Measurements from ENCODE around the gene TIMM44. TPM values are rescaled to one million over a fixed set of nuclear protein-coding genes. Genes with fewer than 3 reads are reported as not detected.
A peak's percentile ranks its signal among the peaks of the same experiment; 100 is the strongest.

TIMM44 gene
- polyA plus RNA-seq (2012; ENCODE audit: low read depth, missing spikeins) = 40.8 TPM

- DNase-seq (ENCODE audit: insufficient read length, low spot score) = peak; percentile 95
- TF ChIP-seq POLR2AphosphoS5 (IDR thresholded peaks at IDR 0.05; ENCODE audit: low read depth, low read length) (peak; percentile 91), SPI1 (IDR thresholded peaks at IDR 0.05; ENCODE audit: low read depth, low read length) (no peak), PAX5 (IDR thresholded peaks at IDR 0.05; ENCODE audit: insufficient read depth, low read length, severe bottlenecking) (no peak), POU2F2 (IDR thresholded peaks at IDR 0.05; ENCODE audit: low read depth, low read length) (peak; percentile 45; the same call in 1 of the 2 replicates), TAF1 (IDR thresholded peaks at IDR 0.05; ENCODE audit: low read depth, low read length) (peak; percentile 83), POLR2A (IDR thresholded peaks at IDR 0.05; ENCODE audit: low read depth, low read length) (peak; percentile 91)
- peak; percentile 100 for FAIRE-seq
Measured at GRCh38 chr19:7943444-7944176, at the start of gene TIMM44. TIMM44 (minus strand) TSS chr19:7943666; CDS start chr19:7943651, 15 bp downstream.

GRCh38 chr19:7992575-7992974 is 49.1 kb upstream of the TIMM44 start:
- TF ChIP-seq TAF1 (IDR thresholded peaks at IDR 0.05; ENCODE audit: low read depth, low read length) (no peak), POU2F2 (IDR thresholded peaks at IDR 0.05; ENCODE audit: low read depth, low read length) (no peak), POLR2AphosphoS5 (IDR thresholded peaks at IDR 0.05; ENCODE audit: low read depth, low read length) (no peak), SPI1 (IDR thresholded peaks at IDR 0.05; ENCODE audit: low read depth, low read length) (no peak), PAX5 (IDR thresholded peaks at IDR 0.05; ENCODE audit: insufficient read depth, low read length, severe bottlenecking) (no peak), POLR2A (IDR thresholded peaks at IDR 0.05; ENCODE audit: low read depth, low read length) (no peak)
- FAIRE-seq (no peak), DNase-seq (ENCODE audit: insufficient read length, low spot score) (no peak)

GRCh38 chr19:7989071-7989575 is 45.7 kb upstream of the TIMM44 start:
- DNase-seq (ENCODE audit: insufficient read length, low spot score) (no peak), FAIRE-seq (no peak)
- TF ChIP-seq SPI1 (IDR thresholded peaks at IDR 0.05; ENCODE audit: low read depth, low read length) (no peak), POLR2A (IDR thresholded peaks at IDR 0.05; ENCODE audit: low read depth, low read length) (no peak), TAF1 (IDR thresholded peaks at IDR 0.05; ENCODE audit: low read depth, low read length) (no peak), PAX5 (IDR thresholded peaks at IDR 0.05; ENCODE audit: insufficient read depth, low read length, severe bottlenecking) (no peak), POU2F2 (IDR thresholded peaks at IDR 0.05; ENCODE audit: low read depth, low read length) (no peak), POLR2AphosphoS5 (IDR thresholded peaks at IDR 0.05; ENCODE audit: low read depth, low read length) (no peak)

GRCh38 chr19:7988307-7988706 is 44.8 kb upstream of the TIMM44 start:
- DNase-seq (ENCODE audit: insufficient read length, low spot score) (no peak), FAIRE-seq (no peak)
- TF ChIP-seq POLR2AphosphoS5 (IDR thresholded peaks at IDR 0.05; ENCODE audit: low read depth, low read length) (no peak), POLR2A (IDR thresholded peaks at IDR 0.05; ENCODE audit: low read depth, low read length) (no peak), SPI1 (IDR thresholded peaks at IDR 0.05; ENCODE audit: low read depth, low read length) (no peak)

- DNase-seq (ENCODE audit: insufficient read length, low spot score) (no peak), FAIRE-seq (no peak)
Measured at GRCh38 chr19:7987114-7987768, 43.8 kb upstream of the TIMM44 start.

GRCh38 chr19:7986321-7987113 is 43.1 kb upstream of the TIMM44 start:
- DNase-seq (ENCODE audit: insufficient read length, low spot score) (no peak), FAIRE-seq (no peak)
- TF ChIP-seq POLR2A (IDR thresholded peaks at IDR 0.05; ENCODE audit: low read depth, low read length) (no peak), SPI1 (IDR thresholded peaks at IDR 0.05; ENCODE audit: low read depth, low read length) (no peak), POLR2AphosphoS5 (IDR thresholded peaks at IDR 0.05; ENCODE audit: low read depth, low read length) (no peak), PAX5 (IDR thresholded peaks at IDR 0.05; ENCODE audit: insufficient read depth, low read length, severe bottlenecking) (no peak), POU2F2 (IDR thresholded peaks at IDR 0.05; ENCODE audit: low read depth, low read length) (no peak), TAF1 (IDR thresholded peaks at IDR 0.05; ENCODE audit: low read depth, low read length) (no peak)

More at GRCh38 chr19:7987114-7987768, 43.8 kb upstream of the TIMM44 start:
- no peak for TF ChIP-seq PAX5 (IDR thresholded peaks at IDR 0.05; ENCODE audit: insufficient read depth, low read length, severe bottlenecking)
- TF ChIP-seq POLR2A (IDR thresholded peaks at IDR 0.05; ENCODE audit: low read depth, low read length) = no peak

DNA sequence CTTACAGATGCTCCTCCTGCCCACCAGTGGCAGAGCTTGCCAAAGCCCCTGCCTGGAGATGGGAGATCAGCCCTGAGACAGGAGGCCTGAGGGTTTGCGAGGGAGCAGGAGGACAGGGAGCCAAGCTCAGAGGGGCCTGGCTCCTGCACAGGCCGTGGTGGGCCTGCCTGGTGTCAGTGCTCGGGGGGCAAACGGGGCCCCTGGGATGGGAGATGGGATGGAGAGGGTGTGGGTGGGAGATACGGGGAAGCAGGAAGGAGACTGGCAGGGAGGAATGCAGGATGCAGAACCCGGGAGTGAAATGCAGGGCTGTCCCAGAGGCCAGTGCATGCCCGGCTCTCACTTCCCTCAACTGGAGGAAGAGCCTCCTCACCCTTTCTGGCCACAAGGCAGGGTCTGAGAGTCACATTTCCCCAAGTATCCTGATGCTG is 42.0 kb upstream of the TIMM44 start:
- DNase-seq (ENCODE audit: insufficient read length, low spot score) (no peak), FAIRE-seq (no peak)
- TF ChIP-seq POLR2AphosphoS5 (IDR thresholded peaks at IDR 0.05; ENCODE audit: low read depth, low read length) (no peak), PAX5 (IDR thresholded peaks at IDR 0.05; ENCODE audit: insufficient read depth, low read length, severe bottlenecking) (no peak), POU2F2 (IDR thresholded peaks at IDR 0.05; ENCODE audit: low read depth, low read length) (no peak), SPI1 (IDR thresholded peaks at IDR 0.05; ENCODE audit: low read depth, low read length) (no peak), TAF1 (IDR thresholded peaks at IDR 0.05; ENCODE audit: low read depth, low read length) (no peak), POLR2A (IDR thresholded peaks at IDR 0.05; ENCODE audit: low read depth, low read length) (no peak)

- TF ChIP-seq POLR2AphosphoS5 (IDR thresholded peaks at IDR 0.05; ENCODE audit: low read depth, low read length) (no peak), SPI1 (IDR thresholded peaks at IDR 0.05; ENCODE audit: low read depth, low read length) (no peak), PAX5 (IDR thresholded peaks at IDR 0.05; ENCODE audit: insufficient read depth, low read length, severe bottlenecking) (no peak), POU2F2 (IDR thresholded peaks at IDR 0.05; ENCODE audit: low read depth, low read length) (no peak), TAF1 (IDR thresholded peaks at IDR 0.05; ENCODE audit: low read depth, low read length) (no peak), POLR2A (IDR thresholded peaks at IDR 0.05; ENCODE audit: low read depth, low read length) (no peak)
- DNase-seq (ENCODE audit: insufficient read length, low spot score) = no peak
- no peak for FAIRE-seq
Measured at GRCh38 chr19:7983995-7984837, 40.8 kb upstream of the TIMM44 start.

Data from GM12891 (cell line).